Urothelium cell line (cell line): ENCODE results near the gene THSD7A.
A peak's percentile ranks its signal among the peaks of the same experiment; 100 is the strongest.
"Not testable (repeated sequence)": the region's sequence is repeated elsewhere in the genome, so short reads cannot be mapped to it uniquely, and the experiment has no call there.

Experiments
- DNase-seq: peaks from one replicate; pipeline ENCODE4 v3.0.0; 2011; ENCODE audit warnings: low spot score, mixed read lengths
- FAIRE-seq: peaks from 2 replicates; lab custom pipeline; 2011; peaks lifted over from hg19 to GRCh38; lab: Jason Lieb, UNC

Gene THSD7A

DNA sequence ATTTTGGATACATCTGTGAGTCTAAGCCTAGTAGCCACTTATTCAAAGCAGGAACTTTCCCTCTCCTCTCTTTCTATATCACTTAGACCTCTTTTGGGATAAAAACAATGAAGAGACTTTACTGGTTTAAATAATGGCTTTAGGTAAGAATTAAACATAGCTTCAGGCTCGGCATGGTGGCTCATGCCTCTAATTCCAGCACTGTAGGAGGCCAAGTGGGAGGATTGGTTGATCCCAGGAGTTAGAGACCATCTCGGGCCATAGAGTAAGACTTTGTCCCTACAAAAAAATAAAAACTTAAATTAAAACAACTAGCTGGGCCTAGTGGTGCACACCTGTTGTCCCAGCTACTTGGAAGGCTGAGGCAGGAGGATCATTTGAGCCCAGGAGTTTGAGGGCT, 304.3 kb downstream of the THSD7A start:
- DNase-seq = no peak
- no peak for FAIRE-seq

DNA sequence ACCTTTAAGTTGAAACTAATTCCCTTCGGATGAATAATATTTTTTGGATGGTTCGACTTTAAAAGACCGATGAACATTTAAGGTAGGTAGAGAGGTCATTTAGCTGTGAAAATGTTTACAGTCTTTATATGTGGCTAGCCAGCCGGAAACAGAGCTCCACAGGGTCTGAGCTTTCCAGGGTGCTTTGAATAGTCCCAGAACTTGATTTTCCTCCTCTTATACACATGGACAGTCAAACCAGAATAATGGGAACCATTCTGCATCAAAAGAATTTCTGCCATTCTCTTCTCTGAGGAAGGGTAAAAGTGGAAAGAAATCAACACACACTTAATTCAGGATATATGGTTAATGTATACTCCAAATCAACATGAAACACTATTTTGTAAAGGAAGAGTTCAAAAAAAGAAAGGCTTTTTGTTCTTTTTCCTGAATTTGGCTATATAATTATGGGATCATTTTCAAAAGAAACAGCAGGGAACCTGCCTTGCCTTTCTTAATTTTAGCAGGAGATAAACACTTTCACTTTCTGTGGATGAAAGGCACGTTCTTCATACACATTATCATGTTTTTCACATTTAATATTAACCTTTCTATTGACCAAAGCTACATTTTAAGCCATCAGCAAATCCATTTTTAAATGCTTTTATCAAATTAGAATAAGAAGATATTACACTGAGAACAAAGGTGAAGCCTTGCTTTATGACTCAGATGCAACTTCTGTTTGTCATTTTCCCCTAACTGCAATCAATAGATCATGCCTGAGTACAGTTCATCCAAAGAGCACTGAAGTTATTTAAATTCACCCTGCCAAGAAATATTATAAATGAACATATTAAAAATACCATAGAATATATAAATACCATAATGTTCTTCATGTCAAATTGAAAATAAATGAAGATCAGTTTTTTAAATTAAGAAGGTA, 307.3 kb downstream of the THSD7A start:
- no peak for FAIRE-seq
- DNase-seq = no peak

DNA sequence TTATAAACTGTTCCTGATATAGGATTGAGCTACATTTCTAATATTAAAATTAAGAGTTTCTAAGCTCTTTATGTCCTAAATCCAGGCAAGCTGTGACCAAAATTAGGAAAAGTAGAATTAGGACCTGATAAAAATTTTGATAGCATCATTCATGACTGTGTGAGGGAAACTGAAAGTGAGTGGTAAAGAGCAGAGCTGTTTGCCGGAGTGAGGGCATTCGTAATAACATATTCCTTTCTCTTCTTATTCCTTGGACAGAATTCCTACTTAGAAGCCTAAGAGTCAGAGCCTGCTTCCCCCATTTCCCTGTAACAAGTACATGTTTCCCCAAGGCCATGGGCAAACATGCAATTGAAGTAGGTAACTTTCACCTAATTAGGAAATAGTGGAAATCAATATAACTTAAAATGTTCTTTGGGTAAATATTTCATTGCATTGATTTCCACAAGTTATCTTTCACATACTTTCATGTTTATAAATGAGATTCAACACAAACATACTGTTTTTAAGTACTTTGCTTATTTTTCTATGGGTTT, 310.0 kb downstream of the THSD7A start:
- peak; percentile 77 for FAIRE-seq
- not testable (repeated sequence) for DNase-seq

DNA sequence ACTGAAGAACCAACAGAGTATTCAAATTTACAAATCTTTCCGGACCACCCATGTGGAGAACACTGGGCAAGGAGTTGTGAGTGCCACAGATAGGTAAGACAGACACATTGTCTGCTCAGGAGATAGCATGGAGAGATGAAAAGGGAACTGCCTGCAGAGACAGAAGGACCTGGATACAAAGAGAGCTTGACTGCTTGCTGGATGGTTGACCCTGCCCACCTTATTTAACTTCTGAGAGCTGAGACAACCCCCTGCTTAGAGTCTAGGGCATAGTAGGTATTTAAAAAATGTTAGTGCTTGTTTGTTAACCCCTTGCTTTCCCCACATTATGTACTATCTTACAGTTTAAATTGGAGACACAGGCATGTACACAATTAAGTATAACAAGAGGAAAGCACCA, 314.1 kb downstream of the THSD7A start:
- DNase-seq (no peak), FAIRE-seq (no peak)

DNA sequence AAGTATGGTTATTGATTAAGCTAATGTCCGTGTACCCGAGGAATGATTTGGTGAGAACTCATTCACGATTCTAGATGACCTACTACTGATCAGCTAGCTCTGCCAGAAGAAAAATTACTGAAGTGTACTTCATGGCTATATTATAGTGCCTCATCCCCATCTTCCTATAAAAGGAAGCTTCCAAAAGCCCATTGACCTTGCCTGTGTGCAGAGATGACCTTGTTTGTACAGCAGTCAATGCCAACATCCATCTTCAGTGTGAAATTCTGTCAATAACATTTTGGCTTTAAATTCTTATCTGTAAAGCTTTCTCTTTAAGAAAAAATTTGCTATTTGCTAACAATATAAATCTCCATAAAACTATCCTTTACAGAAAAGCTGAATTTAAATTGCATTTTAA, 315.7 kb downstream of the THSD7A start:
- DNase-seq (no peak), FAIRE-seq (peak; percentile 20)

DNA sequence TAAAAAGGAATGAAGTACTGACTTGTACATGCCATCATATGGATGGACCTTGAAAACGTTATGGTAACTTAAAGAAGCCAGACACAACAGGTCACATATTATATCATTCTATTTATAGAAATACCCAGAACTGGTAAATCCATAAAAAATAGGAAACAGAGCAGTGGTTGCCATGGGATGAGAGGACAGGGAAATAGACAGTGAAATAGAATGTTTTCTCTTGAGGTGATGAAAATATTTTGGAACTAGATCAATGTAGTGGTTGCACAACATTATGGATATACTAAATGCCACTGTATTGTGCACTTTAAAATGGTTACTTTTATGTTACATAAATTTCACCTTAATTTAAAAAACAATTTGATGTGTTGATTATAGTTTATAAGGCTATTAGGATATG, 318.5 kb downstream of the THSD7A start:
- DNase-seq = no peak
- no peak for FAIRE-seq

DNA sequence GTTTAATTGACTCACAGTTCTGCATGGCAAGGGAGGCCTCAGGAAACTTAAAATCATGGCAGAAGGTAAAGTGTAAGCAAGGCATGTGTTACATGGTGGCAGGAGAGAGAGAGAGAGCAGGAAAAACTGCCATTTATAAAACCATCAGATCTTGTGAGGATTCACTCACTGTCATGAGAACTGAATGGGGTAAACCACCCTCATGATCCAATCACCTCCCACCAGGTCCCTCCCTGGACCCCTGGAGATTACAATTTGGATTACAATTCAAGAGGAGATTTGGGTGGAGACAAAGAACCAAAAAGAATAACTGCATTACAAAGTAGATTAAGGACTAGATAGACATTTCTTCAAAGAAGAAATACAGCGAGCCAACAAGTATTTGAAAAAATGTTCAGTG, 324.1 kb downstream of the THSD7A start:
- DNase-seq (no peak), FAIRE-seq (no peak)

DNA sequence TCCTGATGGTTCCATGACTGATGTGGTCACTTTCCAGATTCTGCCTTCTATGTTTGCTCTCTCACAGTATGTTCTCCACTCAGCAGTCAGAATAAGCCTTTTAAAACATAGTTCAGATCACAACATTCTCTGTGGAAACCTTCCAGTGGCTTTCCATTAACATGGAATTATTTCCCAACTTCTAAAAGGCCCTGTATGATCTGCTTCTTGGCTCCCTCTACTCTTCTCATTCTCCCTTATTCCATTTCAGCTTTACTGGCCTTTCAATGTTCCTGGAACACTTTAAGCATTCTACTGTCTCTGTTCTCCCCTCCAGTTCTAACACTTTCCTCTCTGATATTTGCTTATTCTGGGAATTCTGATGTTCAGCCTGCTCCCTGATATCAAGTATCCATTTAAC, 325.6 kb downstream of the THSD7A start:
- DNase-seq = no peak
- FAIRE-seq = no peak

DNA sequence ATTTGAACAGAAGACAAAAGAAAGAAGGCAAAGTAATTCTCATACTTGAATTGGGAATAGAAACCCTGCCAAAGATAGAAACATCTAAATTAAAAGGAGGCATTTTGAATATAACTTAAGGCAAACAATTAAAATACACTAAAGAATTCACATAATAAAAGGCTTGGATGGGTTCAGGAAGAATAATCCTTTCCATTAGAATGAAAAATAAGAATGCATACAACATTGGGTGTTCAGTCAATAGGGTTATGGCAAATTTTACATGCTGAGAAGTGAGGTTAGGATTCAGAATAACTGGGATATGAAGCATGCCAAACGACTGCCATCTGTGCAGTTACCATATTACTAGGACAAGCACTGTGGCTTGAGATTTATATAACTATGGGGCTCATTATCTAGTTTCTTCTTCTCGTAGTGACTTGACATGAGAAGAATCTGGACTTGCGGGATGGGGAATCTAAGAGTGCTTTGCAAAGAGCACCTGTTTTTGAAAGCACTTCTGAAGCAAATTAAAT, 326.5 kb downstream of the THSD7A start:
- DNase-seq = no peak
- no peak for FAIRE-seq

DNA sequence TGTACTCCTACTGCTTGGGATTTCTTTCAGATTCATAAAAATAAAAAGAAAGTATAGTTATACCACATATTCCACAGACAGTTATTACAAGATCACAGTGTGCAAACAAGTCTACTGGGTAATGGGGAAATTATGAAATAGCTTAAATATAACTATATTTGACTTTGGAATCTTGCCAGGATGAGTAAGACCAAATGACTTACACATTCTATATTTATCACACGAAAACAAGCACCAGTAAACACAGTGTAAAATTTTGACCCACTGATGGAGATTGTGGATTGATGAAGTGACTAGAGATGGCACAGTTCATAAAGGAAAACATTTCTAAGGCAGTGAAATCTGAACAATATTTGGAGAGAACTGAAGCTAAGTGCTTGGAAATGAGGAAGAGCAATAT, 339.7 kb downstream of the THSD7A start:
- no peak for FAIRE-seq
- no peak for DNase-seq

DNA sequence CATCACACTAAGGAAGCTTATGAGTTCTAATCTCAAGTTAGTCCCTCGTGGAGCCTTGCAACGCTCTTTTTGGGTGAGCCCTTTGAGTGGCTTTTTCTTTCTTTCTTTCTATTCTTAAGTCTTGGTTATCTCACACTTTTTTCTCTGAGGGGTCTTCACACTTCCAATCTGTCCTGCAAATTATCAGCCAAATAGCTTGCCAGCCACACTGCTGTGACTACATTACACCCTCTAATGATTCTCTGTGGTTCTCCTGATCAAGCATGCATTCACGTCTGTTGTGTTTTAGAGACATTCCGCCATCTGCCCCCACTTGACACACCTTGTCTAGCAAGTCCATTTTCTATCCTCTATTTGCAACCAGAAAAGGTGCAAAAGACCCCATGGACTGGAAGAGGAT, 340.2 kb downstream of the THSD7A start:
- DNase-seq (no peak), FAIRE-seq (no peak)

DNA sequence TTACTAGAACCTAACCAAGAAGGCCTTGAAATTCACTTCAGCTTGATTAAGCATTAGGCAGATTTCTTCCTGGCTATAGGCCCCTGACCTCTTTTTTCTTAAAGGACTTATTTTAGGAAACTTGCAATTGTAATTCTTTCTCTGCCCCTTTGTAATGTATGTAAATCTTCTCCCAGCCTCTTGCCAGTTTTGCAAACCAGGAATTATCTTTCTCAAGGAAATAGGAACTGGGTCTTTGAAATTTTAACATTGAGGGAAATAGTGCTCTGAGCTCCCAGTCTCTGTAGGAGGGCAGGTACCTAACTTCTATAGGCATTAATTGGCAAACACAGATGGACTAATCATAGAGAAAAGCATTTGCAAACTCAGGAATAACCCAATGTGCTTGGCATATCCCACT, 342.7 kb downstream of the THSD7A start:
- FAIRE-seq = no peak
- DNase-seq = no peak

DNA sequence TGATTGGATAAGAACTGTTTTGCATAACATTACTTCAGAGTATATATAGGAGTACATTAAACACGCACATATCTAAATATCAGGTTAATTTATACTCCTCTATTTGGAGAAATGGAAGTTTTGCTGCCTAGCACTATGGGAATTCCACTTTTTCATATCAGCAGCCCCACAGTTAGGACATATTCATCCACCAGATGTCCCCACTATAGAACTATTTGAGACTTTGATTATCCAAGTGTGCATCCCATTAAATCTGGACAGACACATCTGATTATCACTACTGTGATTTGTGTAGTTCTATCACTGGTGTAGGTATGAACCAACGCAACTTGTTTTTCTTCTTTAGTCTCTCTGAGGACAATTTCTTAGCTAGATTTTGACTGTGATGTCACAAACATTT, 345.7 kb downstream of the THSD7A start:
- FAIRE-seq = no peak
- DNase-seq = no peak

DNA sequence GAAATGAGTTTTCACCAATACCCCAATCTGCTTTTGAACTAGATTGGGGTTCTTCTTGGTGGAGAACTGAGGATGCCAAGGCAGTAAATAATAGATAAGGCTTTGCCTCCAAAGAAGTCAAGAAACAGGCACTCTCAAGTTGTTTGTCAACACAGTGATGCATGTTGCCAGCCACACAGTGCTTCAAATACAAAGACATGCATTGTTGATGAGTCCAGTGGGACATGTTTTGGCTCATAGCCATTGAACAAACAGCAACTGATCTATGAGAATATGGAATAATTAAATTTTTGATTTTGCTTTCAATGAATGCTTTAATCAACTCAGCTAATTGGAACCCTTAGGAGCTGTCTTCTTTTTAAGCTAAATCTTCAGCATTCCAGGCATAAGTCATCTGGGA, 346.4 kb downstream of the THSD7A start:
- peak; percentile 71 for FAIRE-seq

DNA sequence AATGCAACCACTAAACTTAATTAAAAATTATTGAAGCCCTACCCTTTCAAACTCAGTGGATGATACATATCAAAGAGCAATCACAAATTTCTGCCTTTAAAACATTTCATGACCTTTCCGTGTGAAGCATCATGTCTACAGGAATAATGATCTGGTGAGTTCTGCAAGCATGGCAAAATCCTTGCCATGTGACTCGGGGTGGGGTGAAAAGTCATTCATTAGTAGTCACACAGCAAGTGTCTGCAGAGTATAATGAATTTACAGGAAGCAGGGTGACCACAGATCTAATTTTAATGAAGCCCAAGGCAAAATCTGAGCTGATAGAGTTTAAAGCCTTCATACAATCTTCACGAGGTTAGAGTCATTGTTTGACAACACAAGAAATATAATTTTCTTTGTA, 351.9 kb downstream of the THSD7A start:
- DNase-seq (no peak), FAIRE-seq (no peak)

More for the DNA sequence above, 346.4 kb downstream of the THSD7A start:
- no peak for DNase-seq

DNA sequence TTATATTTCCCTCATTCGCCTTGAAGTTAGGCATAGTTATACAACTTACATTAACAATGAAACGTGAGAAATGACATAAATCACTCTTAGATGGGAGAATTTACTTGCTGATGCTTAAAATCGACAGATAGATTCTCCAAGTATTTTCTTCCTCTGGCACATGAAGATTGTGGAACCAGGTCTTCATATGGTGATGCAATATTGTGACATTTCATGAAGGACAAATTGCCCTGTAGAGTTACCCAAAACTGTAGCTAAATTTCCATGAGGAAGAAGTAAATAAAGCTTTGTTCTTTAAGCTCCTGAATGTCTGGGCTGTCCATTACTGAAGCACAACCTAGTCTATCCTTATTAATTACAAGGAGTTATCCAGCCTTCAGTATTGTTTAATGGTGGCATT, 353.1 kb downstream of the THSD7A start:
- DNase-seq (no peak), FAIRE-seq (no peak)

DNA sequence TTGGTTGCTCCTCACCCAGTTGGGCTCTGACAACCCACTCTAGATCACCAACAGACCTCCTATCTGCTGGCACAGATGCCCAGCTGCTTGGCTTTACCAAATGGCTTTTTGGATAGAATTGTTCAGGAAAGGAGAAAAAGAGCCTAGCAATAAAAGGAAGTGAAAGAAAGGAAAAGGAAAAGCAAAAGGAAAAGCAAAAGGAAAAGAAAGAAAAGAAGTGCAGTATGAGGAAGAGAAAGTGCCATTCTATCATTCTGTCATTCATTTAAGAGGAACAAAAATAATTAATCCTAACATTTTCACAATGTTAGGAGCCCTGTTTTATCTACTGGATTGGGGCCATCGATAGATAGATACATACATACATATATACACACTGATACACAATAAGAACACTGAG, 353.6 kb downstream of the THSD7A start:
- FAIRE-seq = no peak
- DNase-seq = no peak

DNA sequence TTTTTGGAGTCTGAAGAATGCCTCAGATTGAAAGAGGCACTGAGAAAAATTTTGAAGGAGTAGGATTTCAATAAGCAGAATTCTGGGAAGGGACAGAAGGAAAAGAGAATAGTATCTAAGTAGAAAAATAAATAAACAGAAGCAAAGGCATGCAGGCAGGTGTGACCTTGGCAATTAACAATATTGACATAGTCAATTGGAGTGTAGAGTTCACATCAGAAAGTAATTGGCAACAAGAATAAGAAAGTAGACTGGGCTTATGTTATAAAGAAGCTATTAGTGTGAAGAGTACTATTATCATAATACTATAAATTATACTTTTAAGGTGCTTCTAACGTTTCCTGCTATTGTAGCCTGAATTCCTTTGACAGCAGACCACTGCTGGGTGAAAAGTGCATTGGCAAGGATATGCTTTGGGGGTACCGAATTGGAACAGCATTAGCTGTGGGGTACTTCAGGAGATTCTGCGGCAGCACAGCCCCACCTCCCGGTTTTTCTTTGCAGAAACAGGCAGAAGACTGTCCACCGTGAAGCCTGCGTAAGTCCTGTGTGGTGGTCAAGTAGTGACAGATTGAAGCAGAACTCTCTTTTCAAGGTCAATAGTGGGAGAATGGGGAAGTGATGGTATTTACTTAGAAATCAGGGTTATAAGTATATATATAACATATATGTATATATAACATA, 357.0 kb downstream of the THSD7A start:
- DNase-seq (no peak), FAIRE-seq (no peak)

DNA sequence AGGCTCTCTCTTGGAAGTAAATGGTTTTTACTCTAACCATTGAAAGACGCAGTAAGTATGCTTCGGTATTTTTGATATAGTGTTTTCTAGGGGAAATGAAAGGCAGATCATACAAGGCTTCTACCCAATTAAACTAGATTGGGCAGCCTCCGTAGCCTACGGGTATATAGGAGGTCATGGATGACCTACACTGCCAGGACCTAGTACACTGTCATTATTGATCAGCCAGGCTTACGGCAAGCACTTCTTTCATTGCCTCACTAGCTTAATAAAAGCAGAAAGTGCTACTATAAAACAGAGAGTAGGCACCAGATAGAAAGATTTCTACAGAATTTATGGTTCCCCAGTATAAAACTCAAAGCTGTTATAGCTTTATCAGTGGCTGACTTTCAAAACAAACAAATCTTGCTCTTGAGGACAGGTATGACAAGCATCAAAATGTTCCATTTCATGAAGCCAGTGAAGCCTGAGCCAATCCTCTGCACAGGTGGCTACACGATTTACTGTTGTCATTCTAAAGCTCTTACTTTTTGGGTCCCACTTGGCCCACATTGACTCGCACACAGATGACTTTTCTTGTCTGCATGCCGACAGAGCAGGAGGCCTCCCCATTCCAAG, 358.1 kb downstream of the THSD7A start:
- FAIRE-seq = peak; percentile 35
- DNase-seq = no peak

DNA sequence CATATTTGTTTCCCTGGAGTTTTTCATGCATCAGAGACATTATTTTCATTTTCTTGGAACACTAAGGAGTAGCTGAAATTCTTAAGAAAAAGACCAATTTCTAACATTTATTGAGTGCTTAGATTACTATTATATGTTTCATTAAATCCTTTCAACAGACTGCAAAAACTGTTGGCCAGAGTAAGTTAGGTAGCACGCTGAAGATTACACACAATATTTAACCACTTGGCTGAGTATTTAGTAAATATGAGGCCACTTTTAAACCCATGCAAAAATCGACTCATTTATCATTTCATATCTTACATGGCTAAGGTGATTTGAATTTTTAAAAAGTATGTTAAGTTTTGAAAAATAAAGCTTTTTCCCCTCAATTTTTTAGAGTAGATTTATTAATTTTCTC, 358.8 kb downstream of the THSD7A start:
- FAIRE-seq = no peak
- DNase-seq = no peak

DNA sequence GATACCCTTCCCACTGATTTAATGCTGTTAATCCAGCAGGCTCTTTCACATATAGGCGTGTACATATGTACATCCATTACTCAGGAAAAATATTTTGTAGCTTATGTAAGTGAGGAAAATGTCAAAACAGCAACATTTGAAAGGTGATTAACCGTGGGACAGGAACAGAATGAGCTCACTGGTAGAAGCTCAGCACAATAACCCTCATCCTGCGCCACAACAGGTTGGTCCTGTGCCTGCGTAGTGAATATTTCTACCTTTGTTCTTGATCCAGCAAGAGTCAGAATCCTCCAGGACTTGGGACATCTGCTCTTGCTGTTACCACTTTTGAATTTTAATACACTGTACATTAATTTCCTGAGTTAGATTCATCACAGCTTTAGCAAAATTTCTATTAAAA, 359.4 kb downstream of the THSD7A start:
- DNase-seq (no peak), FAIRE-seq (no peak)
